NB4 (cell line): ENCODE data around the gene IMMP2L.

Experiments
- CTCF ChIP-seq: IDR thresholded peaks from one replicate; pipeline ENCODE4 v1.5.1; 2012; ENCODE audit warnings: low read depth, low read length
- MAX ChIP-seq: IDR thresholded peaks from 2 replicates; pipeline ENCODE4 v1.6.1; 2011; ENCODE audit warnings: low read depth, low read length
- MYC ChIP-seq: IDR thresholded peaks from 2 replicates; pipeline ENCODE4 v1.6.1; 2011; ENCODE audit warnings: low read depth, low read length
- POLR2A ChIP-seq: IDR thresholded peaks from 2 replicates; pipeline ENCODE4 v1.6.1; 2011; ENCODE audit warnings: mild to moderate bottlenecking; ENCODE audit not compliant: insufficient read length; ENCODE audit errors: extremely low read depth

DNA sequence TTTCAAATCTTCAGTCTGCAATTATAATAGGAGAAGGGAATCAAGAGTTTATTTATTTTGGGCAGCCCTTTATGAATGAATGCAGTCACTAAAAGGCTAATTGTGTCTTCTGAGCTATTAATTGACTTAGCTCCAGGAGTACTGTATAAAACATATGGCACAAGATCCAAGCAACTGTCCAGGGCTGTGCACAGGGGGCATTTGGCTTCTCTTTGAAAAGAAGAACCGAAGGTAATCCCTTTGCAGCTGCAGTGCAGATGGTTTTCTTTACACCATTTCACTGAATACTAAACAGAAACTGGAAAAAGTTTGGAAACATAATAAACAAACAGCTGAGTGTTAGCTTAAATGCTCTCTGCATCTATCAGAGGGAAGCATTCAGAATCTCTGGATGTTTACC, 753.9 kb downstream of the IMMP2L start:
- no peak for TF ChIP-seq CTCF
- TF ChIP-seq MYC: no peak
- TF ChIP-seq MAX: no peak
- TF ChIP-seq POLR2A: no peak
